ENCODE results near the gene NCAM2.

DNA sequence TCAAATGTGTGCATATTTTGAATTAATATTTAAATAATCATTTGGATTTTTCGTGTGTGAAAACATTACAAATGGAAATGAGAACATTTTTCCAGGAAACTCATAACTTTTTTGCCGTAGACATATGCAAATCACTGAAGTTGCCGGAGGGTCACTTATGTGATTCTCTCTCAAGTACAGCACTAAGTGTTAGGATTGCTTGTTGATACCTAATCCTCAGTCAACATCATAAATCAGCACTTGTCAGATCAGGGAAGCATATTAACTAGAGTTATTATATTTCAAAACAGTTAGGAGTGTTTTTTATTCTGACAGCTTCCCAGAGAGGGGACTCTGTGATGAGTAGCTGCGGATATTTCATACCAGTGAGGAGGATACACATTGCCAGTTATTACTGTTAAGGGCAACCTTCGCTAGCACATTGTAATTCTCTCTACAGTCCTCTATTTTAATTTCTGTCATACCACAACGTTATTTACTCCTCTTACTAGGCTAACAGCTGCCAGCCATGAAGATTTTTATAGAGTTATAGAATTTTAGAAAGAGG, 41.5 kb downstream of the NCAM2 start:
- TF ChIP-seq POLR2A (IDR thresholded peaks at IDR 0.05; ENCODE audit: low read depth, low read length) (no peak), MAZ (IDR thresholded peaks at IDR 0.05; ENCODE audit: borderline replicate concordance, low read depth, low read length) (no peak), SMC3 (IDR thresholded peaks at IDR 0.05; ENCODE audit: low read depth, low read length) (no peak), FOS (IDR thresholded peaks at IDR 0.05; ENCODE audit: low read depth, low read length) (no peak), BHLHE40 (IDR thresholded peaks at IDR 0.05; ENCODE audit: low read depth, low read length) (no peak), RAD21 (IDR thresholded peaks at IDR 0.05; ENCODE audit: low read length) (no peak), MAFK (IDR thresholded peaks at IDR 0.05; ENCODE audit: low read depth, low read length) (no peak), RFX5 (IDR thresholded peaks at IDR 0.05; ENCODE audit: low read depth, low read length) (no peak), CHD1 (IDR thresholded peaks at IDR 0.05; ENCODE audit: low read depth, low read length) (no peak), MXI1 (IDR thresholded peaks at IDR 0.05; ENCODE audit: borderline replicate concordance, low read depth, low read length) (no peak), RCOR1 (IDR thresholded peaks at IDR 0.05; ENCODE audit: insufficient replicate concordance, low read length) (no peak)
- TF ChIP-seq, protein P1, sequence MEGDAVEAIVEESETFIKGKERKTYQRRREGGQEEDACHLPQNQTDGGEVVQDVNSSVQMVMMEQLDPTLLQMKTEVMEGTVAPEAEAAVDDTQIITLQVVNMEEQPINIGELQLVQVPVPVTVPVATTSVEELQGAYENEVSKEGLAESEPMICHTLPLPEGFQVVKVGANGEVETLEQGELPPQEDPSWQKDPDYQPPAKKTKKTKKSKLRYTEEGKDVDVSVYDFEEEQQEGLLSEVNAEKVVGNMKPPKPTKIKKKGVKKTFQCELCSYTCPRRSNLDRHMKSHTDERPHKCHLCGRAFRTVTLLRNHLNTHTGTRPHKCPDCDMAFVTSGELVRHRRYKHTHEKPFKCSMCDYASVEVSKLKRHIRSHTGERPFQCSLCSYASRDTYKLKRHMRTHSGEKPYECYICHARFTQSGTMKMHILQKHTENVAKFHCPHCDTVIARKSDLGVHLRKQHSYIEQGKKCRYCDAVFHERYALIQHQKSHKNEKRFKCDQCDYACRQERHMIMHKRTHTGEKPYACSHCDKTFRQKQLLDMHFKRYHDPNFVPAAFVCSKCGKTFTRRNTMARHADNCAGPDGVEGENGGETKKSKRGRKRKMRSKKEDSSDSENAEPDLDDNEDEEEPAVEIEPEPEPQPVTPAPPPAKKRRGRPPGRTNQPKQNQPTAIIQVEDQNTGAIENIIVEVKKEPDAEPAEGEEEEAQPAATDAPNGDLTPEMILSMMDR (conservative IDR thresholded peaks at IDR 0.05; ENCODE audit: low read depth, low read length) = no peak
- TF ChIP-seq, protein P2, sequence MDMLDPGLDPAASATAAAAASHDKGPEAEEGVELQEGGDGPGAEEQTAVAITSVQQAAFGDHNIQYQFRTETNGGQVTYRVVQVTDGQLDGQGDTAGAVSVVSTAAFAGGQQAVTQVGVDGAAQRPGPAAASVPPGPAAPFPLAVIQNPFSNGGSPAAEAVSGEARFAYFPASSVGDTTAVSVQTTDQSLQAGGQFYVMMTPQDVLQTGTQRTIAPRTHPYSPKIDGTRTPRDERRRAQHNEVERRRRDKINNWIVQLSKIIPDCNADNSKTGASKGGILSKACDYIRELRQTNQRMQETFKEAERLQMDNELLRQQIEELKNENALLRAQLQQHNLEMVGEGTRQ (IDR thresholded peaks at IDR 0.05; ENCODE audit: low read depth, low read length) = no peak
- TF ChIP-seq, protein P3, sequence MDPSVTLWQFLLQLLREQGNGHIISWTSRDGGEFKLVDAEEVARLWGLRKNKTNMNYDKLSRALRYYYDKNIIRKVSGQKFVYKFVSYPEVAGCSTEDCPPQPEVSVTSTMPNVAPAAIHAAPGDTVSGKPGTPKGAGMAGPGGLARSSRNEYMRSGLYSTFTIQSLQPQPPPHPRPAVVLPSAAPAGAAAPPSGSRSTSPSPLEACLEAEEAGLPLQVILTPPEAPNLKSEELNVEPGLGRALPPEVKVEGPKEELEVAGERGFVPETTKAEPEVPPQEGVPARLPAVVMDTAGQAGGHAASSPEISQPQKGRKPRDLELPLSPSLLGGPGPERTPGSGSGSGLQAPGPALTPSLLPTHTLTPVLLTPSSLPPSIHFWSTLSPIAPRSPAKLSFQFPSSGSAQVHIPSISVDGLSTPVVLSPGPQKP (IDR thresholded peaks at IDR 0.05; ENCODE audit: borderline replicate concordance, low read depth, low read length) = no peak
